GM19463 (cell line): ENCODE results near the gene GALNT14.

Experiments used
- ATAC-seq: cut with Tn5 transposase; IDR thresholded peaks from one replicate; pipeline ENCODE4 v1.9.1; 2021; ENCODE audit warnings: mild to moderate bottlenecking, moderate library complexity; ENCODE audit not compliant: unreplicated experiment

GALNT14 gene

DNA sequence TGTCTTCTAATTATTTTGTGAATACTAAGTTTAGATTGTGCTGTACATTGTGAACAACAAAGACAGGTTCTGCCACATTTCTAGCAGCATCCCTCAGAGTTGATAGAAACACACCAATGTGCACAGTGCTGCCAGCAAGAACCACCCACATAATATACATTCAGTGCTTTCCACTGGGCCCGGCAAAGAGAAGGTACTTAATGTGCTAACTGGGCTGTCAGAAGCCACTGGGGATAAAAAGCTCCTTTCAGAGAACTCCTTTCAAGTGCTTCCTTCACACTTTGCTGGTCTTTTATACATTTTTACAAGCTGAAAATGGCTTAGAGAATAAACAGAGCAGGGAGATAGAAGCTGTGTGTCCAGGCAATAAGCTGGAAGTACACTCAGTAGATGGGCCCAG, 273.0 kb downstream of the GALNT14 start:
- no peak for ATAC-seq

DNA sequence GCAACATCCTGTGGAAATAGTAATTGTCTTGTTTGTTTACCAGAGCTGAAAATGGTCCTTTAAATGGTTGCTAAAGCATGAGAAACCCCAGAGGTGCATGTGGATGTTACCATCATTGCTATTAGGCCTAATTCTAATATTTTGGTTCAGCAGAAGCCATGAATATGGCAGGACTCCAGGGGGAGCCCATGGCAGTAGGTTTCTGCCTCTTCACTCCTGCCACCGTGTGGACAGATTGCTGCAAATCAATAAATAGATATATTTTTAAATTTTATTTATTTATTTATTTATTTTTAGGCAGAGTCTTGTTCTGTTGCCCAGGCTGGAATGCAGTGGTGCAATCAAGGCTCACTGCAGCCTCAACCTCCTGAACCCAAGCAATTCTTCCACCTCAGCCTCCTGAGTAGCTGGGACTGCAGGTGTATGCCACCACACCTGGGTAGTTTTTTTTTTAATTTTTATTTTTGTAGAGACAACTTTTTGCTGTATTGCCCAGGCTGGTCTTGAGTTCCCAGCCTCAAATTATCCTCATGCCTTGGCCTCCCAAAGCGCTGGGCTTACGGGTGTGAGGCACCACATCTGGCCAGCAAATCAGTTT, 276.1 kb downstream of the GALNT14 start:
- no peak for ATAC-seq

DNA sequence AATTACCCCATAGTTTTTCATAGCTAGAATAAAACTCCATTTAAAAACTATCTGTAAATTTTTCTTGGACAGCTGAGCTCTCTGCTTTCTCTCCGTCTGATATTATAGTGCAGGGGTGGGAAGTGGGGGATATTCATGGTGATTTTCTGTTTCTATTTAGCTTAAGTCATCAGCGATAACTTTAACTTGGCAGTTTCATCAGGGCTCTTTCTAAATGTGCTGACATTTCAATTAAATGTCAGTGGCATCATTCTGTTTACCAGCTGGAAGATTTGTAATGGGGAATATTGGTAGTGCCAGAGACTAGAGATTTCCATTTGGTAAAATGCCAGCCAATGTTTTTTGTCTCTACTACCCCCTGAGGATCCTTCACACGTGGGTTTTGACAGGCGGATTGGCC, 277.5 kb downstream of the GALNT14 start:
- ATAC-seq = no peak
